ENCODE results near the gene OLFM1.

The OLFM1 gene

DNA sequence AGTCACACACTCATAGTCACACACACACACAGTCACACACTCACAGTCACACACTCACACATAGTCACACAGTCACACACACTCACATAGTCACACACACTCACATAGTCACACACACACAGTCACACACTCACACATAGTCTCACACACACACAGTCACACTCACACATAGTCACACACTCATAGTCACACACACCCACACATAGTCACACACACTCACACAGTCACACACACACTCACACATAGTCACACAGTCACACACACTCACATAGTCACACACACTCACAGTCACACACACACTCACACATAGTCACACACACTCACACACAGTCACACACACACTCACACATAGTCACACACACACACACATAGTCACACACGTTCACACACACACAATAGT, 4.1 kb downstream of the OLFM1 start:
- no peak for DNase-seq

DNA sequence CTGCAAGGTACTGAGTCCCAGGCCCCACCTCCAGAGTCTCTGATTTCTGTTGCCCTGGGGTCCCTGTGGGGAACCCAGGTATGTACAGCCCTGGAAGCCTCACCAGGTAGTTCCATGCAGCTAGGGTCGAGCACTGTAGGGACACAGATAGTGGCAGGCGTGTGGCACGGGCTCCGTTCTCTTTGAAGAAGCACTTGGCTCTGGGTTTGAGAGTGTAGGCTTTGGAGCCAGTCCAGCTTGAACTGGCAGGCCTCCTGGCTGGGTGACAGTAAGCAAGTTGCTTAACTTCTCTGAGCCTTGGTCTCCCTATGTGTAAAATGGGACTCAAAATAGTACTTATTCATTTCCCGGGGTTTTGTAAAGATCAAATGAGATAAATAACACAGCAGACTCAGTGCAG, 5.6 kb downstream of the OLFM1 start:
- no peak for DNase-seq

DNA sequence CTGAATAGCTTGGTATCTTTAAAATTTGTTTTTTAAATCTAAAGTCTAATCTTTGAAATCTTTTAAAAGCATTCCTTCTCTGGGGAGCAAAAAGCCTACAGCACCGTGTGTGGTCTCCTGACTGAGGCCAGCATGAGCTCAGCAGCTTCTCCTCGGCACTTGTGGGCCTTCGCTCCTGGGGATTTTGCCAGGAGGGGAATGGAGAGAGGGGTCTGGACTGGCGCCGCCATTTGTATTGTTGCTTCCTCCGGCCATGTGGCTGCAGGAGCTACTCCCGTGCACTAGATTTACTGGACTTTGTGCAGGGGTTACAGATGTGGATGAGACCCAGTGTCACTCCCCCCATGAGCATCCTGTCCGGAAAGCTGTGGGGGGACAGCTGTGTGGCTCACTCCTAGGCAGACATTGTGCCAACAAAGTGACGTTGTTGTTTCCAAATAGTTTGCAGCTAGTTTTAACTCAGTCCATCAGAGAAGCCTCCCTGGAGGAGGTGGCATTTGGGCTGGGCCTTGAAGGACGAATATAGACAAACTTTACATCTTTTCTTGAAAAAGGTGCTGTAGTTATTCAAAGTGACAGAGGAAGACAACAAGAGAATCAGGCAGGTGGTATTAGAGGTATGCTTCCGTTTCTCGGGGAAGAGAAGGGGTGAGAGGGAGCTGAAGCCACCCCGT, 6.6 kb downstream of the OLFM1 start:
- DNase-seq = no peak

DNA sequence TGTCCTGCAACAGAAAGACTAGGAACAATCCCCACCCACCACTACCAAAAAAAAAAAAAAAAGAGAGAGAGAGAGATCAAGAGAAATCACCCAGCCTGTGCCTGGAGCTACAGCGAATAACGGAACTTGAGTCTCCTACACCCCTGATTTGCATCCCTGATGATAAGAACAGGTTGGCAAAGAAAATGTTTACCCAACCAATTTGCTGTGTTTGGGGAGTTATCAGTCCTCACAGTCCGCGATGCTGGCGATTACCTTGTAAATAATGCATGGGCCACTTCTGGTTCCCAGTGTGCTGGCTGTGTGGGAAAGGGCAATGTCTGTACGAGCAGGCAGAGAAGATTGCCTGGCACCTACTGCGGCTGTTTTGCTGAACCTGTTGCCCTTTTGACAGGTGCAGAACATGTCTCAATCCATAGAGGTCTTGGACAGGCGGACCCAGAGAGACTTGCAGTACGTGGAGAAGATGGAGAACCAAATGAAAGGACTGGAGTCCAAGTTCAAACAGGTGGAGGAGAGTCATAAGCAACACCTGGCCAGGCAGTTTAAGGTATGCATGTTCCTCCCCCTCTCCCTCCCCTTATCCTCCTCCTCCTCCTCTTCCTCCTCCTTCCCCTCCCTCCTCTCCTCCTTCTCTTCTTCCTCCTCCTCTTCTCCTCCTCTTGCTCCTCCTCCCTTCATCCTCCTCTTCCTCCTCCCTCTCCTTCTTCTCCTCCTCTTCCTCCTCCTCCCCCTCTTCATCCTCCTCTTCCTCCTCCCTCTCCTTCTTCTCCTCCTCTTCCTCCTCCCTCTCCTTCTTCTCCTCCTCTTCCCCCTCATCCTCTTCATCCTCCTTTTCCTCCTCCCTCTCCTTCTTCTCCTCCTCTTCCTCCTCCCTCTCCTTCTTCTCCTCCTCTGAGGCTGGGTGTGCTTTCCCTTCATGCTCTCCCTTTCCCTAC, 8.3 kb downstream of the OLFM1 start:
- no peak for DNase-seq

DNA sequence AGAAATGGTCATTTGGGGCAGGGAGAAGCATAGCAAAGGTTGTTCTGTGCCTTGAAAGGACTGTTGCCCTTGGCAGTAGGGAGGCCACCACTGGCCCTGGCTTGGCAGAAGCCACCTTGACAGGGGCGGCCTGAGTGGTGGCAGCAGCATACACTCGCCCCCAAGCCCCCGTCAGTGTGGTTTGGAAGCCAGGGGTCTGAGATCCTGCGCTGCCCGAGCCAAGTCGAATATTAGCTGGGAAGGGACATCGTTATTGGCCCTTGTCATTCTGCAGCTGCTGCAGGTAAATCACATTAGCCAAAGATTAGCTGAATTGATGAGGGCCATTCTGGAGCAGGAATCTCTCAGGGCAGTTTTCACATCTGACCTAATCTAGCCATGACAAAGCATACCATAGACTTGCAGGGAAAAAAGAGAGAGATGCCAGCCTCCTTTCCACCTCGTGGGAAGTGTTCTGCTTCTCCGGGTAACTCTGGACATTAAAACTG, 9.0 kb downstream of the OLFM1 start:
- no peak for DNase-seq

DNA sequence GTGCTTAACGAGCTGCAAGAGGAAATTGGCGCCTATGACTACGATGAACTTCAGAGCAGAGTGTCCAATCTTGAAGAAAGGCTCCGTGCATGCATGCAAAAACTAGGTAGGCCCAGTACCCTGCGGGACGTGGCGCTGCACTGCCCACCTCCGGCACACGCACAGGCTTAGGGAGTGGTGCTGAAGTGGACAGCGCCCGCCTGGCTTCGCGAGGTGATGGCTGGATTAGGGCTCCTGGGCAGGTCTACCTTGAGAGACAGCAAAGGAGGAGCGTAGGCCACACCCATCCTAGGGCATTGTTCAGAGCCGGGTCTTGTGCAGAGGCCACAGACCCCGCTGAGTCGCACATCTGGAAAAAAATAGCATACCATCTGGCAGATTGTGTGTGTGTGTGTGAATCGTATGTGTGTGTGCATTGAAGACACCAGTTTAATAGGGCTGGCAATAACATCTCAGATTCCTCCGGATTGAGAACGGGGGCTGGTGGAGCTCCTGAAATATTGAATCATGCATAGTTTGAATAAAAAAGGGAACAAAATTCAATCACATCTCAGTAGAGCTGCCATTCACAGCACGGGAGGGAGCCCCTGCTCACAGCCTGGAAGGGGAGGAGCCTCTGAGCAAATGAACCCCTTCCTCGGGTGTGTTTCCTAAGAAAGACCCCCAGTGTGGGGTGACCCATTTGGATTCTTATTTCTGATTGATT, 11.1 kb downstream of the OLFM1 start:
- no peak for DNase-seq

DNA sequence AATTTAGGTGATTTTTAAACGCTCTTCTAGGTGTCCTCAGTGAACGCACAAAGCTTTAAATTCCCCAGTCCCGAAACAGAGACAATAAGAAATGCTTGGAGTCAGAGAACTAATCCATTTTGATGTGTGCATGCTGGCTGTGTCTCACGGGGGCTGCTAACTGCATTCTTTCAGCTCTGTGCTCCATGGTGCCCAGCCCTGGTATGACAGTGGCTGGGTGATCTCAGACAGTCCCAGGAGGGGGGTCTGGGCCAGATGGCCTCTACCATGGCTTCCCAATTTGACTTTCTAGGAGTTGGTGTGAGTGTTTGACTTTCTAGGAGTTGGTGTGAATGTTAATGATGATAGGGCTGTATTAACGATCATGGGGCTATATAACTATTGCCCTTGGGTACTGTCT, 12.1 kb downstream of the OLFM1 start:
- no peak for DNase-seq

DNA sequence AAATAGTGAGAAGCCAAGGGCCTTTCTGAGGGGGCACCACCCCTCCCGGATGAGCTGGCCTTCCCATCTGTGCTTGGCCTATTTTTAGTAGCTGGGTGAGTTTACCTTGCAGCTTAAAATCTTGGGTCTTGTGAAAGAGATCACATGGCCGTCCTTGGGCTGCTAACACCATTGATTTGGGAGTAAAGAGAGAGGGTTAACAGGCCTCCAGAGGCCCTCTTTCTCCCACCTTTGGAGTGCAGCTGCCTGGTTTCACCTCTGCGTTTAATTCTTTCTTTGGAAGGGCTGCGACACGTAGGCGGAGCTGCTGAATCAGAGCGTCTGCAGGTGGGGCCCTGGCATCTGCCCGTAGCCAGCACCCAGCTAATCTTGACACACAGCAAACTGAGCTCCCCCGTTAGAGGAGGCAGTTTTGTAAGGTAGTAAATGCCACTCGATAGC, 12.8 kb downstream of the OLFM1 start:
- no peak for DNase-seq

DNA sequence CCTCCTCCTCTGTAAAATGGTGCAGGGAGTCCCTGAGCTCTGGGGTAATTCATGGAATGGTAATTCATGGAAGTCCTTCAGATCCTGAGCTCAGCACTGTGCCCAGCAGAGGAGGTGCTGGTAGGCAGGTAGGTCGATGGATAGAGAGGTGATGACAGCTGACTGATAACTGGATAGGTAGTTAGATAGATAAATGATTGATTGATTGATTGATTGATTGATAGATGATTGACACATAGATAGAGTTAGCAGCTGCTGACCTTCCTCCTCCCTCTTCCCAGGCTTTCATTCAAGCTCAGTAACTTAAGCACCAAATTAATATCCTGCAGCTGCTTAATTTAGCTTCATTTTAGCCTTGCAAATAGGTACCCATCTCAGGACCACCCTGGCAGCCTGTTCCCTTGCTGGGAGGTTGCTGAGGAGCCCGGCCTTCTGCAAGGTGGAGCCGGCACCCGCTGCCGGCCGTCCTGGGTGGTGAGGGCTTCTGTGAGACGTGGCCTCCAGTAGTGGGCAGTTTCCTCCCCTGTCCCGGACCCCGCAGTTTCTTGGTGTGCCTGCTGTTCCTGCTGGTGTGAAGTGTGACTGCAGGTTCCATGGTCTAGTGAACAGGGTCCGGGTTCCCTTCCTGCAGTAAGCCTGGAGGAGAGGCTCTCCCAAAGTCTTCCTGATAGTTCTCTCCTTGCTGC, 13.4 kb downstream of the OLFM1 start:
- no peak for DNase-seq

DNA sequence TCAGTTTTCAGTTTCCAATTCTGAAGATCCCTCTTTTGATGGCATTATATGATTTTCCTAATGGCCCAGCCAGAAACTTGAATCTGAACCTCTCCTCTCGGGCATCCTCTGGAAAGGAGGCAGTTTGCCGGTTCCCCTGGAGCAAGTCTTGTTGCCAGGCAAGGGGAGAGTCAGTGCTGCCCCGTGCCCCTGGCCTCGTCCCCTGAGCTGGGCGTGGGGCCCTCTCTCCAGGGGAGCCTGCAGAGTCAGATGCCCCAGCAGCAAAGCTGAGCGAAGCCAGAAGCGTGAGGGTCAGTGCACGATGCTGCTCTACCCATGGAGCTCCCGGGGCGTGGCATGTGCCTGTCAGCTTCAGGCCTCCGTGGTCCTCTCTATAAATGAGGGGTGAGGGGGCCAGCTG, 14.0 kb downstream of the OLFM1 start:
- no peak for DNase-seq

DNA sequence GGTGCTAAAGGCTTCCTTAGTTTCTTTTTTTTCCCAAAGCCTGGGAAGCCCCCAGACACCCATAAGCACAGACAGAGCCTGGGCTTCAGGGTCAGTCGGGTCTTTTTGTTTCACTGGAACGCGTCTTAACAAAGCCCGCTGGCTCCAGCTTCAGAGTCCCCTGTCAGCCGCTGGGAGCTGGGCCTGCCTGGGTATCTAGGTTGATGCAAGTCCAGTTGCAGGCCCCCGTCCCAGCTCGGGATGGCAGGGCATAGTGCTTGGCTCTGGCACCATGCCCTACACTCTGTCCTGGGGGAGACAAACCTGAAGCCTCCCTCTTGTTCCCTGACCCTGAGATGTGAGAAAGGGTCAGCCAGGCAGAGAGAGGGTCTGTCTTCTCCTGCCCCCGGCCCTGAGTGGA, 14.5 kb downstream of the OLFM1 start:
- no peak for DNase-seq

DNA sequence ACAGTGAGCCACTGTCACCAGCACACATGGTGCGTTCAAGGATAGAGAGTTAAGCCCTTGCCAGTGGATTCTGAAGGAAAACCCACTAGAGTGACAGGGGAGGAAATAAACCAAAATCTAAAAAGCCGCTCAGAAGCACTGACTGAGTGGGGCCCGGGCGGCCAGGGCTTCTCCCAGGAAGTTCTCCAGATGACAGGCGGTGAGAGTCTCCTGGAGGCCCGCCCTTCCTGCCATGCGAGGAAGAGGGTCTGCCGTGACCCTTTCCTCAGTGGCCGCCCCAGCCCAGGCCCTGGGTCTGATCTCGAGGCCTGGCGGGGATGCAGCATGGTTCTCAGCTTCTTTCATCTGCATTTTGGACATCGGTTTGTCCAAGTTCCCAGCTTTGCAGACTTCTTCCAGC, 14.9 kb downstream of the OLFM1 start:
- no peak for DNase-seq

DNA sequence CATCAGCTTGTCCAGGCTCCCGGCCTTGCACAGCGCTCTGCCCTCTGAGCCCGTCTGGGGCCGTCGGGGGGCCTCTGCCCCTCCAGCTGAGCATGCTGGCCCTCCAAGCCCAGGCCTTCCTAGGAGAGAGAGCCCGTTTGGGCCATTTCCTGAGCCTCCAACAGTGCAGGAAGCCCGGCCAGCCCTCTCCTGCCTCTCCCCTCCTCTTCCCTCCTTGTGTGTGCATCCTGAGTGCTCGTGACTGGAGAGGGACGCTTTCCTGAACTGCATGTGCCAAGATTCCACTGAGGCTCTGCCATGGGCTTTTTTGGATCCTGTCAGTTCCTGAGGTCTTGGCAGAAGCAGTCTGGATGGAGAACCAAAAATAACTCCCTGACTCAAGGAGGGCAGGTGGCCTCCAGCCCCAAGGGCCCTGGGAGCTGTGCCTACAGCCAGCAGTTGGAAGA, 15.6 kb downstream of the OLFM1 start:
- DNase-seq = no peak

DNA sequence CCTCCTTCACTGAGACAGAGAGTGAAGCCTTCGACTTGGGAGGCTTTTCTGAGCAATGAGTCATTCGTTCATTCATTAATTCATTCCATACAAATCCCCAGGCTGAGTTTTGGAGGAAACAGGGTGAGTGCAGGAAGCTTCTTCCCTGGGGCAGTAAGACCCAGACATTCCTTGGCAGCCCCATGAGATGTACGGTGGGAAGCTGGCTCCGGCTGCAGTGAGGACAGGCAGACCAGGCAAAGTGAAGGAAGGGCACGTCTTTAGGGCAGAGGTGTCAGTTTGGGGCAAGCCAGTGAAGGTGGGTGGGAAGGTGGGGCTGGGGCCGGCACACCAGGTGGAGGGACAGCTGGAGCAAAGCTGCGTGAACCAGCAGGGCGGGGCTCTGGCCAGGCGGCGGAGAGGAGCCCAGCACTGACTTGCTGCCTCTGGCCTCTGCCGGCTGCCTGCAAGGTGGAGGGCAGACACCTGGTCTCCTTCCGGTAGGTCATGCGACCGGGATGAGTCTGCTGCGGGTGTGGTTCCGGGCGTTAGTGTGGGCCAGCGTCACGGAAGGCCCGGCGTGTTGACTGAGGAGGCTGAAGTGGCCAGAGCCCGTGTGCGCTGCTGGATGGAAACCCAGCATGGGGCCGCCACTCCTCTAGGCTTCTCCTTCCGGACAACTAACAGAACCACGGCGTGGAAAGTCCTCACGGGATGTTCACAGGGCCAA, 16.6 kb downstream of the OLFM1 start:
- no peak for DNase-seq

DNA sequence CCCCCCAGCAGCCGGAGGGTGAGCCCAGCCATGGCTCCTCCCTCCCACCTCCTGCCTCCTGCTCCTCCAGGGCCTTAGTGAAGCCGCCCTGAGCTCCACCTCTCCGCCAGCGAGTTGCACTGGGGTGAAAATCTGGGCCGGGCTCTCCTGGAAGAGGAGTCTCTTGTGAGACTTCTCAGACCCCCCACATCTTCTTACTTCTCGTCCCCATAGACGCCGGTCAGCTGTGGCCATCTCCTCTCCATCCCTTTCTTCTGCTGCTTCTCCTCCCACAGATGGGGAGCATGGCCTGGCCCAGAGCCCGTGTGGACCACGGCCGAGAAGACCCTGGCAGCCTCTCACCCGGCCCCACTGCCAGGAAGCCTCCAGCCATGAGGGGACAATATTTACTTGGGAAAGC, 17.3 kb downstream of the OLFM1 start:
- DNase-seq = no peak

DNA sequence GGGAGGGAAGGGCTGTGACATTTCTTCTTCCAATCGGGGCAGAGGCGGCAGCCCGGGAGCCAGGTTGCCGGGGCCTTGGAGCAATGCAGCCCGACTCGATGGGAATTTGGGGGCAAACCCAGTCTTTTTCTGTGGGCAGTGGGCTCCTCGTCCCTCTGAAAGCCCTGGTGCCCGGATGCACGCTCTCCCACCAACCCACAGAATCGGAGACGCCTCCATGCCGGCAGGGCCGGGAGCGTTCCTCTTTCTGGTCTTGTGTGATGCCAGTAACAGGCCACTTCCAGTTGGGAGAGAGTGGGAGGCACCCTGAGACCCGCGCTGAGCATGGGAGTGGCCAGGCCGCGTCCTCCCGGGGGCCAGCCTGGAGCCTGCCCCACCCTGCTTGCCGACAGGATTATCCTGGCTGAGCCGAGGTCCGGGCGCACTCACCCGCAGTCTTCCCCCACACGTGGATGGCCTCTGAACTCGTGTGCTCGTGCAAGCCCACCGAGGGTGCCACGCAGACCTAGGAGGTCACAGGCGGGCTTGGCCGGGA, 17.8 kb downstream of the OLFM1 start:
- no peak for DNase-seq

DNA sequence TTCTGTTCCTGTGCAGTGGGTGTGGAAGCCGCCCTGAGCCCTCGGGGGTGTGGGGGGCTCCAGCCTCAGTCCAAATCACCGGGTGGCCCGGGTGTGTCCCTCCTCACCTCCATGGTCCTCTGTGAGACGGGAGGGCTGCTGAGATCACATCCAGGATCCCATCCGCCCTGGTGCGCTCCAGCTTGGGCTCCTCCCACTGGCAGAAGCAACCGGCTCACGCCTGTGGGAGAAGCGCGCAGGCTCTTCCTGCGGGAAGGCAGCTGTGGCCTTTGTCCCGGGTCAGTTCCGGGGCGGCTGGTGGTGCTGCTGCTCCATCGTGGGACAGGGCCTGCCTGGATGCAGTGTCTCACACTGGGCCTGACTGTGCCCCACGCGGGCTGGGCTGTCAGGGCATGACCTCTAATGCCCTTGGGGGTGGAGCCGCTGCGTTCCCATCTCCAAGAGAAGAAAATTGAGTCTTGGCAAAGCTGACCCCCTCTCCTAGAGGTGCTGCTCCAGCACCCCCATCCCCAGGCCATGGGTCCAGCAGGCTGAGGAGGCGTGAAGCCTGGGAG, 18.5 kb downstream of the OLFM1 start:
- no peak for DNase-seq

DNA sequence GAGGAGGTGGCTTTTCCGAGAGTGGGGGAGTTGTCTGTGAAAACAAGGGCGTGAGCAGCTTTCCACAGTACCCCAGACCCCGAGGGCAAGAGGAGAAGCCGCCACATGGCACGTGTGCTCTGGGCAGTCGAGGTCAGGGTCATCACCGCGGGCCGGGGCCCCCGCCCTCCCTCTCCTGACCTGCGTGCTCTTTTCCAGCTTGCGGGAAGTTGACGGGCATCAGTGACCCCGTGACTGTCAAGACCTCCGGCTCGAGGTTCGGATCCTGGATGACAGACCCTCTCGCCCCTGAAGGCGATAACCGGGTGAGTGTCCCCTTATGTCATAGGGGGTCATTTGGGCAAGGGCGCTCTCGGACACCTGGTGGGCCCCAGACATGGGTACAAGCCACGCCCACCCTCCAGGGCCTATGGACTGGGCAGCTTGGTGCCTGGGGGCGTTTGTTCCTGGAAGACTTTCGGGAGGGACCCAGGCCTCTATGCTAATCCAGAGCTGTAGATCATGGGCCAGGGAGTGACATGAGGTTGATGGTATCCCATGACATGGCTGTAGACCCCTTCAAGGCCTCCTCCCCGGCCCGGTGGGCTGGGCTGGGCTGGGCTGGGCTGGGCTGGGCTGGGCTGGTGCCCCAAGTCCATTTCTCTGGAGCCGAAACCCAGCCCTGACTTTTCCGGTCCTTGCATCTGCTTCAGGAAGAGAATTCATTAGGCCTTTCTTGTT, 19.2 kb downstream of the OLFM1 start:
- no peak for DNase-seq

DNA sequence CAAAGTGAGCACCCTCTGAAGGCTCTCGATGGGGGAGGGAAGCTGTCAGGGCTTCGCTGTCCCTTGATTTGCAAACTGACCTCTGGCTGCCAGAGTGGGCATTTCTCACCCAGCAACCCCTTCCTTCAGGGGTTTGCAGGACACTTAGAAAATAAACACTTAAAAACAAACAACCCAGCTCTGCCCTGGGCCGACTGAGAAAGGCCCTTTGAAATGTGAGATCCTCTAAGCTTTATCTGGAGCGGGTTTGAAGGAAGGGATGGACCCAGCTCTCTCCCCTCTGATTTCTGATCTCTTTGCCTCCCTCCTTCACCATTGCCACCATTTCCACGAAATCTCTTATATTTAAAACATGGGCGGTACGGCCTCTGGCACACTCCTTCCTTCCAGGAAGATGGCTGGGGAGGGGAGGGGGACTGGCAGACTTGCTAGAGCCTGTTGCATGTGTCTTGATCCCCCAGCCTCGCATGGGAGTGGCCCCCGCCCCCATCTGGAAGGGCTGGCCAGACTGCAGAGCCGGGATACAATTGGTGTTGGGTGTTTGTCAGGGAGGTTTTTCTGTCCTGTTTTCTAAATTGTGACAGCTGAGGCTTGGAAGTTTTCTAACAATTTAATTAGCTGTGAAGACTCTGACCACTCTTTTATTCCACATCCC, 20.2 kb downstream of the OLFM1 start:
- DNase-seq = no peak

DNA sequence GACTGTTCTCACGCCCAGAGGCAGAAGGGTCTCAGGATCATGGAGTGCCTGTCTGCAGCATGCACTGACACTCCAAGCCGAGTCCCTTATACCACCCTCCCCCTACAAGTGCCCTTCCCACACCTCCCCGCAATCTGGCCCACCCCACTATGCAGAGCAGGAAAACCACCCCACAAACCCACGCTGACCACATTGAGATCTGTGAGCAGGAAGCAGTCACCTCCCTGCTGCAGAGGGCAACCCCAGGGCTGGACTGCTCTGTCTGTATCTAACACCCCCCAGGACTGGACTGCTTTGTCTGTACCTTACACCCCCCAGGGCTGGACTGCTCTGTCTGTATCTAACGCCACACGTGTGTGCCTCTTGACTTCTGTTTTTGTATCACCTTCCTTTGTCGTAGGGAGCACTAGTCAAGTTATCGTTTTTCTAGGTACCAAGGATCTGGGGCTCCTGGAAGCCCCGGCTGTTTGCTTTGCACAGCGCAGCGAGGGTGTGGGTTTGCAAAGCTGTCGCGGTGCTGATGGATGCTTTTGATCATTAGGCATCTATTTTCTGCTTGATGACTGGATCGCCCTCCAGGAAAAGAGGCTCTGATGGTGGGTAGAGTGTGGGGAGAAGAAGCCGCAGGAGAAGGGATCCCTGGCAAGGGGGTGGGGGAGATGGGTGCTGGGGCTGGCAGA, 21.5 kb downstream of the OLFM1 start:
- no peak for DNase-seq
